Body of pancreas (tissue), 4 donors: ENCODE measurements around the gene NYNRIN. TPM values are rescaled to one million over a fixed set of nuclear protein-coding genes. Genes with fewer than 3 reads are reported as not detected.
"Not testable (repeated sequence)": the region's sequence is repeated elsewhere in the genome, so short reads cannot be mapped to it uniquely, and the experiment has no call there.

Source experiments
- ATAC-seq: fragments of 150-250 bp; one replicate; pipeline ENCODE4 v1.9.1; 2016
- DNase-seq, 4 donors: peaks; one replicate each; pipeline ENCODE4 v3.0.0-alpha.2; 2019
- H3K27ac ChIP-seq, 4 donors: fragments of 200-600 bp; sonication (generic); 1 replicate in 3 of 4; 2 replicates in 1 of 4; pipeline versions ENCODE4 v1.5.1 to v1.6.1; 2016 to 2019; ENCODE audit warnings: mild to moderate bottlenecking in 1 of 4, mixed read lengths in 1 of 4, moderate library complexity in 1 of 4
- H3K27me3 ChIP-seq, 2 donors: fragments of 200-600 bp; sonication (generic); one replicate each; pipeline ENCODE4 v1.6.0; 2016; ENCODE audit warnings: mild to moderate bottlenecking in 1 of 2
- H3K36me3 ChIP-seq, 2 donors: fragments of 200-600 bp; sonication (generic); replicated peaks in 1 of 2; 2 replicates each; pipeline ENCODE4 v1.5.1; 2016; ENCODE audit warnings: low read depth in 2 of 2; ENCODE audit not compliant: insufficient read depth in 1 of 2
- H3K4me1 ChIP-seq: fragments of 200-600 bp; sonication (generic); one replicate; pipeline ENCODE4 v1.6.0; 2016
- H3K4me3 ChIP-seq, 2 donors: fragments of 200-600 bp; sonication (generic); 1 replicate in 1 of 2; 2 replicates in 1 of 2; pipeline ENCODE4 v1.5.1; 2016 to 2019
- H3K9me3 ChIP-seq, 3 donors: fragments of 200-600 bp; sonication (generic); 1 replicate in 2 of 3; 2 replicates in 1 of 3; pipeline ENCODE4 v1.5.1; 2016
- POLR2A ChIP-seq, 3 donors: fragments of 450-650 bp; IDR thresholded peaks; one replicate each; pipeline ENCODE4 v1.6.1; 2016; ENCODE audit warnings: antibody characterized with exemption in 3 of 3, mild to moderate bottlenecking in 2 of 3
- WGBS, 2 donors: methylation state at CpG; one replicate each; pipeline ENCODE4 v1.1.5; 2017; 5-methylcytosine and 5-hydroxymethylcytosine counted together
- intact Hi-C: fragments of 100-400 bp; cut with DNase I; formaldehyde crosslinking; loops from one replicate; pipeline ENCODE4 v1.15.1; 2023
- total RNA-seq, 2 donors: library from RNA; depleted of rRNA; stranded (reverse); fragments of >200 nt; gene quantifications; one replicate each; pipeline ENCODE4 v1.1.0, GENCODE V29; 2016
- TF ChIP-seq, protein P1 (sequence below), 7 experiments: fragments of 450-650 bp in 4 of 7; fragments of 200-600 bp in 3 of 7; sonication (generic) in 3 of 7; IDR thresholded peaks; one replicate each; pipeline ENCODE4 v1.5.1; 2016 to 2019; ENCODE audit warnings: antibody characterized with exemption in 7 of 7

NYNRIN gene
- total RNA-seq, 2 donors from 2014 or later, result 7.3 to 7.5 TPM

DNA sequence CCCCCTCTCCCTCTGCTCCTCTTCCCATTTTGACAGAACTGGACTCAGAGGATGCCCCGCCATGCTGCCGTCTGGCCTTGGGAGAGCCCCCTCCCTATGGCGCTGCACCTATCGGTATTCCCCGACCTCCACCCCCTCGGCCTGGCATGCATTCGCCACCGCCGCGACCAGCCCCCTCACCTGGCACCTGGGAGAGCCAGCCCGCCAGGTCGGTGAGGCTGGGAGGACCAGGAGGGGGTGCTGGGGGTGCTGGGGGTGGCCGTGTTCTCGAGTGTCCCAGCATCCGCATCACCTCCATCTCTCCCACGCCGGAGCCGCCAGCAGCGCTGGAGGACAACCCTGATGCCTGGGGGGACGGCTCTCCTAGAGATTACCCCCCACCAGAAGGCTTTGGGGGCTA lies 29.3 kb upstream of the NYNRIN start:
- intact Hi-C loops, result no loop called here
- H3K4me1 ChIP-seq, result peaks cover 28% of the 10 kb centered on the region

GRCh38 chr14:24369907-24370687 lies 28.7 kb upstream of the NYNRIN start:
- intact Hi-C loops, result loop anchor here (5.0 kb wide), 2 partner anchors 42 to 62 kb away; no protein-coding TSS in a partner anchor
- Histone ChIP-seq H3K4me3 (no peak overlapping the region), H3K27me3 (no peaks in the 10 kb centered on the region), H3K9me3 (no peaks in the 10 kb centered on the region), H3K36me3 (no peaks in the 10 kb centered on the region), H3K4me1 (peaks cover 26% of the 10 kb centered on the region), H3K27ac (no peak overlapping the region)
- 76 to 80% methylated on average over 3 to 32 of the region's 32 CpGs for WGBS, 2 donors
- DNase-seq, result no peak
- no peak for TF ChIP-seq POLR2A (IDR thresholded peaks at IDR 0.05)
- TF ChIP-seq, protein P1, sequence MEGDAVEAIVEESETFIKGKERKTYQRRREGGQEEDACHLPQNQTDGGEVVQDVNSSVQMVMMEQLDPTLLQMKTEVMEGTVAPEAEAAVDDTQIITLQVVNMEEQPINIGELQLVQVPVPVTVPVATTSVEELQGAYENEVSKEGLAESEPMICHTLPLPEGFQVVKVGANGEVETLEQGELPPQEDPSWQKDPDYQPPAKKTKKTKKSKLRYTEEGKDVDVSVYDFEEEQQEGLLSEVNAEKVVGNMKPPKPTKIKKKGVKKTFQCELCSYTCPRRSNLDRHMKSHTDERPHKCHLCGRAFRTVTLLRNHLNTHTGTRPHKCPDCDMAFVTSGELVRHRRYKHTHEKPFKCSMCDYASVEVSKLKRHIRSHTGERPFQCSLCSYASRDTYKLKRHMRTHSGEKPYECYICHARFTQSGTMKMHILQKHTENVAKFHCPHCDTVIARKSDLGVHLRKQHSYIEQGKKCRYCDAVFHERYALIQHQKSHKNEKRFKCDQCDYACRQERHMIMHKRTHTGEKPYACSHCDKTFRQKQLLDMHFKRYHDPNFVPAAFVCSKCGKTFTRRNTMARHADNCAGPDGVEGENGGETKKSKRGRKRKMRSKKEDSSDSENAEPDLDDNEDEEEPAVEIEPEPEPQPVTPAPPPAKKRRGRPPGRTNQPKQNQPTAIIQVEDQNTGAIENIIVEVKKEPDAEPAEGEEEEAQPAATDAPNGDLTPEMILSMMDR (IDR thresholded peaks at IDR 0.05), result no peak
- no peak for ATAC-seq

More for the DNA sequence above, 29.3 kb upstream of the NYNRIN start:
- no peak for TF ChIP-seq POLR2A (IDR thresholded peaks at IDR 0.05)
- TF ChIP-seq, protein P1 (IDR thresholded peaks at IDR 0.05), result no peak
- Histone ChIP-seq H3K4me3 (no peak overlapping the region), H3K36me3 (no peaks in the 10 kb centered on the region), H3K27me3 (no peaks in the 10 kb centered on the region), H3K9me3 (no peaks in the 10 kb centered on the region), H3K27ac (peak overlapping the region in 2 of 4 donors; percentile 65 to 90)
- ATAC-seq (no peak), DNase-seq (no peak)
- 87 to 88% methylated on average over 13 to 20 of the region's 20 CpGs for WGBS, 2 donors

- no peak for ATAC-seq
These were observed 28.1 kb upstream of the NYNRIN start for GRCh38 chr14:24370748-24371147.

DNA sequence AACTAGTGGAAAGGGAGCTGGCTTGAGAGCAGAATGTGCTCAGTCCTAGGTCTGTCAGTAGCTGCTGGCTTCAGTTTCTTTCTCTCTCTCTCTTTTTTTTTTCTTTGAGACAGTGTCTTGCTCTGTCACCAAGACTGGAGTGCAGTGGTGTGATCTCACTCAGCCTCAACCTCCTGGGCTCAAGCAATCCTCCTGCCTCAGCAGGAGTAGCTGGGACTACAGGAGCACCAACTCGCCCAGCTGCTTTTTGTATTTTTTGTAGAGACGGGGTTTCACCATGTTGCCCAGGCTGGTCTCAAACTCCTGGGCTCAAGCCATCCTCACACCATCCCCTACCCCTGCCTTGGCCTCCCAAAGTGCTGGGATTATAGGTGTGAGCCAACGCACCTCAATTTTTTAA lies 27.2 kb upstream of the NYNRIN start:
- not testable (repeated sequence) for DNase-seq, ATAC-seq, H3K27ac ChIP-seq, H3K4me3 ChIP-seq, H3K27me3 ChIP-seq, H3K9me3 ChIP-seq, H3K36me3 ChIP-seq
- WGBS, 2 donors, result 81 to 91% methylated on average over 3 of the region's 3 CpGs
- intact Hi-C loops, result loop anchor here (5.0 kb wide), 2 partner anchors 41 to 61 kb away; no protein-coding TSS in a partner anchor
- H3K4me1 ChIP-seq, result peaks cover 12% of the 10 kb centered on the region

More at GRCh38 chr14:24370748-24371147, 28.1 kb upstream of the NYNRIN start:
- no peak for DNase-seq
- 72 to 75% methylated on average over 1 of the region's 1 CpG for WGBS, 2 donors
- Histone ChIP-seq H3K36me3 (no peaks in the 10 kb centered on the region), H3K27me3 (no peaks in the 10 kb centered on the region), H3K9me3 (no peaks in the 10 kb centered on the region), H3K4me1 (peaks cover 19% of the 10 kb centered on the region), H3K4me3 (no peak overlapping the region), H3K27ac (no peak overlapping the region)
- intact Hi-C loops, result loop anchor here (5.0 kb wide), 2 partner anchors 42 to 62 kb away; no protein-coding TSS in a partner anchor
- TF ChIP-seq, protein P1 (IDR thresholded peaks at IDR 0.05), result no peak
- no peak for TF ChIP-seq POLR2A (IDR thresholded peaks at IDR 0.05)

DNA sequence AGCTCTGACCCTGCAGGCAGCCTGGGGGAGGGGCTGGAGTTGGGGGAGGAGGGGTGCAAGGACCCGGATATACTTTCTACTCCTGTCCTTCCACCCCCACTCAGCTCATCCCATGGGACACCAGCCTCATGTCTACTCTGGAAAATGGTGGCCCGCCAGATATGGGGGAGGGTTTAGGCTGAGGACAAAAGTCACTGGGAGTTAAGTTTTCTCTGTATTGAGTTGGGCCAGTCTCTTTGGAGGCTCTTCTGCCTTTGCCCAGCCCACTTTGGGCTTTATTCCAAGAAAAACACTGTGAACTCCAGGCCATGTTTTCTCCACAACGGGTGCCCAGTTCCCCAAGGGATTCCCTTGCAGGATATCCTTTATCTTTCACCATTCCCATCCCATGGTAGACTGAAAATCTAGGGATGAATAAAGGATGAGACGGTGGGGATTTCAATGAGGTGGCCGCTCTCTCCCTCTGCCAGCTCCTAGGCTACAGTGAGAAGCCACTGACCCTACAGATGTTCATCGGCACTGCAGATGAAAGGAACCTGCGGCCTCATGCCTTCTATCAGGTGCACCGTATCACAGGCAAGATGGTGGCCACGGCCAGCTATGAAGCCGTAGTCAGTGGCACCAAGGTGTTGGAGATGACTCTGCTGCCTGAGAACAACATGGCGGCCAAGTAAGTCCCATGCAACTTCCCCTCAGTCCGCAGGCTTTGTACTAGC lies 25.9 kb upstream of the NYNRIN start:
- intact Hi-C loops, result loop anchor here (5.0 kb wide), 2 partner anchors 39 to 59 kb away; no protein-coding TSS in a partner anchor
- TF ChIP-seq POLR2A (IDR thresholded peaks at IDR 0.05), result no peak
- TF ChIP-seq, protein P1 (IDR thresholded peaks at IDR 0.05), result no peak
- peaks cover 6% of the 10 kb centered on the region for H3K4me1 ChIP-seq
- no peak overlapping the region for H3K4me3 ChIP-seq
- H3K36me3 ChIP-seq, result no peaks in the 10 kb centered on the region
- peak in 1 of 4 donors; percentile 17 for DNase-seq
- no peaks in the 10 kb centered on the region for H3K9me3 ChIP-seq
- no peaks in the 10 kb centered on the region for H3K27me3 ChIP-seq
- H3K27ac ChIP-seq, result no peak overlapping the region
- ATAC-seq, result no peak
- WGBS, 2 donors, result 75 to 78% methylated on average over 9 to 12 of the region's 12 CpGs
